NCI-H345 treated with DMSO at 0.1 percent for 48 hours (cell line): Measurements from ENCODE around the gene ACACA.
A peak's percentile ranks its signal among the peaks of the same experiment; 100 is the strongest.
"Not testable (repeated sequence)": the region's sequence is repeated elsewhere in the genome, so short reads cannot be mapped to it uniquely, and the experiment has no call there.

Experiments used
- DNase-seq: peaks from one replicate; lab custom pipeline; 2025; ENCODE audit not compliant: unreplicated experiment; lab: John Stamatoyannopoulos, UW

ACACA gene

DNA sequence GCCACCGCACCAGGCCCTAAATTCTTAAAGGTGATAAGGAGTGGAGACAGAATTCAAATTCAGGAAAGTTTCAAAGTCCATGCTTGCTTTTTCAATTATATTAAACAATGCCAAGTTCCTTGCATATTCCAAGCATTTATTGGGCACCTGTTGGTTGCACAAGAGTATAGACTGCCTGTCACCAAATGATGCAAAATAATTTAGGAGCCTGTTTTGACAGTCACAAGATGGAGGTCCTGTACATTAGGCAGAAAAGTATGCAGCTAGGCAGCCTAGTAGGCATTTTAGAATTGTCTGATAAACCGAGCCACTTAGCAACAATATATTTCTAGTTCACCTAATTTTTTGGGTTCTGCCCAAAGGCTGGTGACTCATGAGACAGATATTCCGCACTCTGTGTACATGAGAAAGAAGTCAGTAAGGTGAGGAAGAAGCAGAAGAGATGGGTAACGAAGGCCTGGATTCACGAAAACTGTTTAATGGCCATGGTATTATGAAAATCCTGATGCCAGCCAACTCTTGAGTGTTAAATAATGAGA is 7.3 kb downstream of the ACACA start:
- no peak for DNase-seq

DNA sequence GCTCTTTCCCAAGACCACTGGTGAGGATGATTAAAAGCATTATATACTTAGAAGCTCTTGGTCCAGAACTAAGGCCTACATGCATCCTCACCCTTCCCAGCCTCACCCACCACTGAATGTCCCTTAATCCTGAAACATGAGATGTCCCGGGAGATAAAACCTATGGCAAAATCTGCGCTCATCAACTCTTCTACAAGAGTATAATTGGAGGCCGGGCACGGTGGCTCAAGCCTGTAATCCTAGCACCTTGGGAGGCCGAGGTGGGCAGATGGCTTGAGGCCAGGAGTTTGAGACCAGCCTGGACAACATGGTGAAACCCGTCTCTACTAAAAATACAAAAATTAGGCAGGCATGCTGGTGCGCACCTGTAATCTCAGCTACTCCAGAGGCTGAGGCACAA is 13.3 kb downstream of the ACACA start:
- DNase-seq, result no peak

- no peak for DNase-seq
These were observed 14.5 kb downstream of the ACACA start for GRCh38 chr17:37392024-37392590.

DNA sequence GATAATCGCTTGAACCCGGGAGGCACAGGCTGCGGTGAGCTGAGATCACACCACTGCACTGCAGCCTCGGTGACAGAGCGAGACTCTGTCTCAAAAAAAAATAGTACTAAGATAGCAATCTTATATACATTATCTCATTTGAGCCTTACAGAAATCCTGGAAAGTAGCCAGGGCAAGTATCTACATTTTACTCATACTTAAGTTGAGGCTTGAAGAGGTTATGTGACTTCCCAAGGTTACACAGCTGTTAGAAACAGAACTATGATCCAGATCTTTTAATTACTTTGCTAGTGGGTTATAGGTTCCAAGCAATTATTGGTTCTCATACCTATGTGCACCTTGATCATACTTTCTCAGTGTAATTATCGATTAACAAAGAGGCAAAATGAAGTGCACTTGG is 15.5 kb downstream of the ACACA start:
- DNase-seq, result no peak

DNA sequence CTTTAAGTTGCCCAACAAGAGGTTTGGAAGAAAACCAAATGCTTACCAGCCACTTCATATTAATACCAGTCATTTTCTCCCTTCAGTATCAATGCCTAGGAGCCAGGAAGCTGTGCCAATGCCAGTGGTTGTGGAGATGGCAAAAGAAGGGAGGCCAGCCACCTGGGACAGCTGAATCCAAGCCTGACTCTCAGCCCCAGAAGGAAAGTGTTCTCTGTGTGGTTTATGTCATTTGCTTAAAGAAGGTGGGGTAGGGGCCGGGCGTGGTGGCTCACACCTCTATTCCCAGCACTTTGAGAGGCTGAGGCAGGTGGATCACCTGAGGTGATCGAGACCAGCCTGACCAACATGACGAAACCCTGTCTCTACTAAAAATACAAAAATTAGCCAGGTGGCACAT is 17.5 kb downstream of the ACACA start:
- DNase-seq, result no peak

DNA sequence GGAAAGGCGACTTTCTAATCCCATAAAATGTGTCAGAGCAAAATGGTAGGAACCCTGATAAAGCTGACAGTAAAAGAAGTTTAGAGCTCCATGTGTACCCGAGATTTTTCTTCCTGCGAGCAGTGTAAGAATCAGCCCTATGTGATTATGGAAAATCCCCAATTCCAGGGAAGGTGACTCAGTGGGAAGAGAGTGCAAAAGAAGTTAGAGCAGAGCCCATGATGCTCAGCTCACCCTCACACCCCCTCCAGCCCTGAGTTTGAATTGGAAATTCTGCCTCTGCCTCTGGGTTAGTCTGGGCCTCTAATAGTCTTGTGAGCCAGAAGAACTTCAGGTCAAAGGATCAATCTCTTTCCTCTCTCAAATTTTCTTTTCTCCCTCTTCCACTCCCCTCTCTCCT is 18.4 kb downstream of the ACACA start:
- no peak for DNase-seq

DNA sequence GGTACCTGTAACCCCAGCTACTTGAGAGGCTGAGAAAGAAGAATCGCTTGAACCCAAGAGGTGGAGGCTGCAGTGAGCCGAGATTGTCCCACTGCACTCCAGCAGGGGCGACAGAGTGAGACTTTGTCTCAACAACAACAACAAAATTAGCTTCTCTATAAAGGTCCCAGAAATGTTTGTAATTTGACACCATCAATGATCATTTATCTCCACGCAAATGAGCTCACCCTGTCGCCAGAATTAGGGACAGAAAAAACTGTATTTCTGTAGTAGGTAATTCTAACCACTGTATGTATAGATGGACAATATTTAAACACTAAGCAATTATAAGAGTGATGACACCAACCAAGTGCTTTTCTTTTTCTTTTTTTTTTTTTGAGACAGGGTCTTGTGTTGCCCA is 20.2 kb downstream of the ACACA start:
- DNase-seq, result no peak

DNA sequence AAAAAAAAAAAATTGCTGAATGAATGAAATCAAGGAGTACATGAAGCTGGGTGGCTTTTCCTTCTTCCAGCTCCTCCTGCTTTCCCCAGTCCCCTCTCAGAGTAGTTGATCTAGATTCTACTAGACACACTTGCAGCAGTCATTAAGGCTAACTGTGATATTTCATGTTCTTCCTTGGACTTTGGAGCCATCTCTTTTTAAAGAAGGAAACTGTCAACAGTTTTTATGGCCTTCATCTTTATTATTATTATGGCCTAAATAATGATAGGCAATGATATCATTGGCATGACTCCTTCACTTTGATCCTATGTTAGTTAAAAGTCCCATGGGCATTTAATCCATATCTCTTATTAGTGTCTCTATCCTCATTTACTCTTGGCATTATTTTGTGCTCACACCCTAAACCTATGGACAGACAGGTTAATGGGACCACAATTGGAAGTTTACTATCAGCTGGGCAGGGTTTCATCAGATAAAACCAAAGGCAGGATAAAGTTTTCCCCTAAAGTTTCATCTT is 21.1 kb downstream of the ACACA start:
- no peak for DNase-seq

- DNase-seq, result no peak
These were observed 22.0 kb downstream of the ACACA start for GRCh38 chr17:37384560-37385149.

DNA sequence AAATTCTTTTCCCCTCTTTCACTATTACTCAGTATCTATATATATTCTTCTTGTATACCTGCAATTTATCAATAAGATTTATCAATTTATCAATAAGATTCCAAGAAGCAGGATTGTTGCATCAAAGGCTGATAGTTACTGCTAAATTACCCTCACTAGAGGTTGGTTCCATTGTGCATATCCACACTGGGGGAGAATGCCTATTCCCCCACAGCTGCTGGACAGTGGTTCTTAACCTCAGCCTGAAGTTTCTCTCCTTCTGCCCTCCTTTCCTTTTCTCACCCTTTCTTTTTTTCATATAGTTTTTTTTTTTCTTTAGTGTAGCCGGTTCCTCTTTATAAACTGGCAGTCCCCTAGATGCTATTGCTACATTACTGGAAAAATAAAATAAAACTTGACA is 24.6 kb downstream of the ACACA start:
- DNase-seq, result no peak

- DNase-seq, result no peak
These were observed 30.9 kb downstream of the ACACA start, which contains the start of gene C17orf78 for GRCh38 chr17:37375706-37376105. Gene C17orf78, plus strand, starts transcription at chr17:37375985. Its CDS starts 108 bp downstream, at chr17:37376093.

- peak; percentile 56 for DNase-seq
These were observed 33.0 kb downstream of the ACACA start for GRCh38 chr17:37373530-37374159.

- DNase-seq, result no peak
These were observed 38.1 kb downstream of the ACACA start for GRCh38 chr17:37368577-37368976.

DNA sequence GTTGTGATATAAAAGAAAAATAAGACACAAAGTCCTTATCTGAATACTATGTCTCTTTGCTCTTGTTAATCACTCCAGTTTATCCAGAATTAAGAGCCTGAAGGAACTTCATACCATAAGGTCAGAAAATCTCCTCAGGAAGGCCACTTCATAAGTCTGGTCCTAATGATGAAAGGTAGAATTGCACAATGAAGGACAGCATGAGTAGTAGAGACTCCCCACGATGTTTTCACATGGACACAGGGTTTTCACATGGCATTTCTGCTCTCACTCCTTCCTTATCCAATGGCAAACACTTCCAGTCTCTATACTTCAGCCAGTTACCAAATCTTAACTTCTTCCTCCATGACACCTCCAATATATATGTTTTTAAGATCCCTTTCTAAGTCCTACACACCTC is 41.0 kb downstream of the ACACA start:
- no peak for DNase-seq

- no peak for DNase-seq
These were observed 45.1 kb downstream of the ACACA start for GRCh38 chr17:37361543-37361942.

DNA sequence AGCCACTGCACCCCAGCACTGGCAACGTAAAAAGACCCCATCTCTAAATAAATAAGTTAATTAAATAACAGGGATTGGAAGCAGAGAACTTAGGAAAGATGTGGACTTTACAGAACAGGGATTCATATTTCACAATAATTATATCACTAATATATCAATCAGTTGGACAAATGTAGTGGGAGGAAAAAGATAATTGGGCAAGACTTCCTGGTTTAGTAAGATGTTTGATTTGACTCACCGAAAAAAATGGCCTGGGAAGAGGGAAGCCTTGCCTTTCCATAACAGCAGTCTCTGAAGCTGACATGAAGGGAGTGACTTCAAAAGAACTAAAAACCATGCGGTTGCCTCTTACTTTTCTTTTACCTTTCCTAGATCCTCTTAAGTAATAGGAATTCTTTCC is 46.0 kb downstream of the ACACA start:
- DNase-seq, result no peak

GRCh38 chr17:37359682-37360188 is 46.9 kb downstream of the ACACA start:
- no peak for DNase-seq

- DNase-seq, result peak; percentile 59
These were observed 47.6 kb downstream of the ACACA start for GRCh38 chr17:37358830-37359681.

DNA sequence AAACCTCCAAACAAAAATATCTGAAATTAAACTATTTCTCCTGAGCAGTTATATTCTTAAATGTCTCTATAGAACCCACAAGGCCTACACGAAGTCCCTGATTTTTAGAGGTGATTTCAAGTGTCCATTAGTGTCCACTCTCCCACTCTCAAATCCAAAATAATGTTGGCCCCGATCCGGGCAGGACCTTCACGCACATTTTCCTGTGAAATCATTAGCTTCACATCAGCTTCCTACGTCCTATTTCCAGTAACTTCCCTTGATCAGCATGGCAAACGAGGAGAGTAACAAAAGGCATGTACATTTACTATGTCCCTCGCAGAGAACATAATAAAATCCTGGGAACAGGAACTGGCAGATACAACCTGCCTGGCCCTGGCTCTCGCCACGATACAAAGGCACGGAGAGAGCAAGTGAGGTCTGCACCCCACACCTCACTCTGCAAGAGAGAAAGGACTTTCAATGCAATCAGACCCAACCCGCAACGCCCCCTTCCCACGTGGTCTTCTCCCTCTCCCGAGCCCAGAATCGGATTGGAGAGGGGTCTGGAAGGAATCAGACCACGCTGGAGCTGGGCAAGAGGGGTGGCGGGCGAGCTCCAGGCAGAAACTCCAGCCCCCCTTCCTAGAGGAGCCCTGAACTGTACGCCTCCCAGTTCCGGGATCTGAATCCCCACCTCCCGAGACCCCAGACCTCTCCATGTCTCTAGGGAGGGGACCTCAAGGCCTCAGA is 48.4 kb downstream of the ACACA start:
- peak; percentile 42 for DNase-seq

- not testable (repeated sequence) for DNase-seq
These were observed 49.7 kb downstream of the ACACA start for GRCh38 chr17:37356796-37357569.
